ENCODE data around the gene GVQW3.

GVQW3 gene

DNA sequence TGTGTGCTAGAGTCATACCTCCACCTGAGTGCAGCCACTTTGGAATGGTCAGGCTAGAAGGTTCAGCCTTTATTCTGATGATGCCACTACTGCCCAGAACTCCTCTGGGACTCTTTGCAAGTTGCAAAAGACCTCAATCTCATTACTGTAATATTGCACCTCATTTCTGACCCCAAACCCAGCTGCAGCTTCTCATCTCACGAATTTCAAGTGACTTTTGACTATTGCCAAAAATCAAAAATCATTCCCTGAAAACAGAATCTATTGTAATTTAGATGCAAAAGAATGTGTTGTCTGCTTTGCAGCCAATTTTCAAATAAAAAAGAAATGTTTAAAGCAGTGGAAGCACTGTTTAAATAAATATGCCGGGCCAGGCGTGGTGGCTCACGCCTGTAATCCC, 25.2 kb downstream of the GVQW3 start:
- POLR2A ChIA-PET, result no interaction called here
- DNase-seq (ENCODE audit: low read depth, low spot score), result no peak
- H3K4me3 ChIP-seq (ENCODE audit: low read depth, low read length), result no peak overlapping the region
- CTCF ChIA-PET, result no interaction called here
- TF ChIP-seq, protein P1, sequence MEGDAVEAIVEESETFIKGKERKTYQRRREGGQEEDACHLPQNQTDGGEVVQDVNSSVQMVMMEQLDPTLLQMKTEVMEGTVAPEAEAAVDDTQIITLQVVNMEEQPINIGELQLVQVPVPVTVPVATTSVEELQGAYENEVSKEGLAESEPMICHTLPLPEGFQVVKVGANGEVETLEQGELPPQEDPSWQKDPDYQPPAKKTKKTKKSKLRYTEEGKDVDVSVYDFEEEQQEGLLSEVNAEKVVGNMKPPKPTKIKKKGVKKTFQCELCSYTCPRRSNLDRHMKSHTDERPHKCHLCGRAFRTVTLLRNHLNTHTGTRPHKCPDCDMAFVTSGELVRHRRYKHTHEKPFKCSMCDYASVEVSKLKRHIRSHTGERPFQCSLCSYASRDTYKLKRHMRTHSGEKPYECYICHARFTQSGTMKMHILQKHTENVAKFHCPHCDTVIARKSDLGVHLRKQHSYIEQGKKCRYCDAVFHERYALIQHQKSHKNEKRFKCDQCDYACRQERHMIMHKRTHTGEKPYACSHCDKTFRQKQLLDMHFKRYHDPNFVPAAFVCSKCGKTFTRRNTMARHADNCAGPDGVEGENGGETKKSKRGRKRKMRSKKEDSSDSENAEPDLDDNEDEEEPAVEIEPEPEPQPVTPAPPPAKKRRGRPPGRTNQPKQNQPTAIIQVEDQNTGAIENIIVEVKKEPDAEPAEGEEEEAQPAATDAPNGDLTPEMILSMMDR (IDR thresholded peaks at IDR 0.05; ENCODE audit: insufficient read depth, low read length, missing control alignments), result no peak

DNA sequence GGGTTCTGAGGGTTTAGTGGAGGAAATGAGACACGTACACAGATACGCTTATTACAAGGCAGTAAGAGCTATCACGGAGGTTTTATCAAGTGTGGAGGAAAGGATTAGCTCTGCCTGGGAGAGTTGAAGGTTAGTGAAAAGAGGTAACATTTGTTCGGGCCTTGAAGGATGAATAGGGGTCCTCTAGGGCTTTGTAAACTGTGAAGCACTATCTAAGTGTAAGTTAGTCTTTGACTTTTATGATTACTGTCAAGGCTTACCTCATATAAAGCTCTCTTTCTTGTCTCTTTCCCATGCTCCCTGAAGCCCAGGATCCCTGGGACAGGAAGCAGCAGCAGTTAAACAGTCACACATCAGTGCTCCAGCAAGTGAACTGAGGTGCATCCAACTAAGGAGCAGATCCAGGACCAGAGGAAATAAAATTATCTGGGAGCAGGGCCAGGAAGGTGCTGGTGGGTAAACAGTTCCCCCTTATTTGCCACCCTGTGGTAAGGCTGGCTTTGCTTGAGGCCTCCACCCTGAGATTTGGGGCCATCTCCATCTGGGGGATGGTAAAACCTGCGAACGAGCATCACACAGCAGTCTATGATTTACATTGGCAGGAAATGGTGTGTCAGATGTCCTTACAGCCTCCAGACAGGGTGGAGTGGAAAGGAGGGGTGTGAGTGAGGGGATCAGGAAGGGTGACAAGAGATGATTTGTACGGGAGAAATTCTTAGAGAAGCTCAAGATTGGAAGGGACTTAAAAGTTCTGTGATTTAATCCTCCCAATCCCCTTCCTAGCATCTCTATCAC, 27.2 kb downstream of the GVQW3 start:
- TF ChIP-seq, protein P1 (IDR thresholded peaks at IDR 0.05; ENCODE audit: insufficient read depth, low read length, missing control alignments), result no peak
- no peak overlapping the region for H3K4me3 ChIP-seq (ENCODE audit: low read depth, low read length)
- no peak for DNase-seq (ENCODE audit: low read depth, low spot score)
- POLR2A ChIA-PET, result no interaction called here
- CTCF ChIA-PET, result interaction anchor here (1.2 kb wide), 1 partner anchor 11 kb away, joined by 3 read pairs; no protein-coding TSS in a partner anchor

DNA sequence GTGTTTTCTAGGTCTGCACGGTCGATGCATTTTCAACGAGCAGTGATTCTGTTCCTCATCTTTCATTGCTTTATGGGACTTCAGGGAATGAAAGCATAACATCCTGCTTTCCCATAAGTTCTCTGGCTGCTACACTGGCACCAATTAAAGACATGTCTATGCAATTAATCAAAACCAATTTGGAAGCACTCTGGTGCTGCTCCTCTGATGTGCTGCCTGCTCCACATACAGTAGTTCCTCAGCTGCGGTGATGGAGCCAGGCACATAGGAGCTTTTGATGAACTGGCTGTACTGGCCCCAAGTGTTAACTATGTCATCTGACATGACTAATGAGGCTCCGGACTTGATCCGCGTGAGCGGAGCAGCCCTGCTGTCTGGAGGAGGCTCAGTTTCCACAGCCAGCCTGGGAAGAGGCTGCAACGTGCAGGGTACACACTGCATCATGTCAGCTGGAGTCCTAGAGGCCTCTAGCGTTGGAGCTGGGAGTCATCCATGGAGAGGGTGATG, 29.8 kb downstream of the GVQW3 start:
- POLR2A ChIA-PET, result no interaction called here

DNA sequence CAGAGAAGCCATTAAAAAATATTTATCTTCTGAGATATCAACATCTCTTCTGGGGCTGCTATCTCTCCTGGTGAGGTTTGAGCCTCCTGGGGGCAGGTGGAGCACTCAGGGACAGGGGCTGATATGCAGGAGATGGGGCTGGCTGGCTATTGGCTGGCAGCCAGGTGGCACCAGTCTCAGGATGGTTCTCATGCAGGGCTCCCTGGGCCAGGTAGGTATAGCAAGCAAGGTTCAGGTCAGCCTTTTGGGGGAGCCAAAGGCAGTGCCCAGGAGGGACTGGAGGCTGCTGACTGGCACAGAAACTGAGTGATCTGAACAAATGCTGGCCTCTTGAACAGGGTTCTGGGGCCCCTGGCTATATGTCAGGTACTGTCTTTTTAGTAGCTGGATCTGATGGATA, 34.0 kb downstream of the GVQW3 start:
- no peak for DNase-seq (ENCODE audit: low read depth, low spot score)
- H3K4me3 ChIP-seq (ENCODE audit: low read depth, low read length), result no peak overlapping the region
- CTCF ChIA-PET, result no interaction called here
- TF ChIP-seq, protein P1 (IDR thresholded peaks at IDR 0.05; ENCODE audit: insufficient read depth, low read length, missing control alignments), result no peak
- POLR2A ChIA-PET, result no interaction called here

More for the DNA sequence above, 29.8 kb downstream of the GVQW3 start:
- no peak for DNase-seq (ENCODE audit: low read depth, low spot score)
- no peak overlapping the region for H3K4me3 ChIP-seq (ENCODE audit: low read depth, low read length)
- TF ChIP-seq, protein P1 (IDR thresholded peaks at IDR 0.05; ENCODE audit: insufficient read depth, low read length, missing control alignments), result no peak
- CTCF ChIA-PET, result no interaction called here

DNA sequence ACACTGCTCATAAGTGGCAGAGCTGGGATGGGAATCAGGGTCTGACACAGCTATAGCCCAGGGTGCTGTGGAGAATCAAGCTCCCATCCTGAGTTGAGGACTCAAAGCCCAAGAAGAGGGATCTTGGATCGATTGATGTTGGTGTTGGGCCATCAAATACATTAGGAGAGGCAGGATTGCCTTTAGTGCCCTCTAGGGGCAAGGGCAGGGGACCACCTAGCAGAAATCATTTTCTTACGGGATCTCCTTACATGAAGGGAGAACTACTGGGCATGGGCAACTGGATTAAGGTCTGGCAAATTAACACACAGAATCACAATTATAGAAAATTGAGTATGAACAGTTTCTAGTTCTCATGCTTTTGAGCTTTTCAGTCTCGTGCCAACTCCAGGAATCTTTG, 38.8 kb downstream of the GVQW3 start:
- DNase-seq (ENCODE audit: low read depth, low spot score), result no peak
- TF ChIP-seq, protein P1 (IDR thresholded peaks at IDR 0.05; ENCODE audit: insufficient read depth, low read length, missing control alignments), result no peak
- no peak overlapping the region for H3K4me3 ChIP-seq (ENCODE audit: low read depth, low read length)
- CTCF ChIA-PET, result interaction anchor here (1.1 to 1.2 kb wide), 2 partner anchors 11 to 29 kb away, joined by 3 read pairs; no protein-coding TSS in a partner anchor
- POLR2A ChIA-PET, result no interaction called here

DNA sequence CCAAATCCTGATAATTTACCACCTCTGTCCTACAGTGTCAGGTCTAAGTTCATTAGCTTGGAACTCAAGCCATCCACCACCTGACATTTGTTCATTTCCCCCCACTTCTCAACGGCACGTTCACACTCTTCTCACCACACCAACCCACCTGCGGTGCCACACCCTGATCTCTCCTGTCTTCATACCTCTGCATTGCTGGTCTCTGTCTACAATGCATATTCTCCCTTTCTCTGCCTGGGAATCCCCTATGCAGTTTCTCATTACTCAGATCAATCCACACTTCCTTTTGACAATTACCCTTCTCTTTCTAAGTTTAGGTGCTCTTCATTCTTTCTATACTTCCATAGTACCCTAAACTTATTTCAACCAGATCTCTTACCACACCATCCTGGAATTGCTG, 43.3 kb downstream of the GVQW3 start:
- H3K4me3 ChIP-seq (ENCODE audit: low read depth, low read length), result no peak overlapping the region
- ChIA-PET POLR2A (no interaction called here), CTCF (interaction anchor here (0.9 kb wide), 1 partner anchor 12 kb away, joined by 3 read pairs; no protein-coding TSS in a partner anchor)
- no peak for DNase-seq (ENCODE audit: low read depth, low spot score)
- TF ChIP-seq, protein P1 (IDR thresholded peaks at IDR 0.05; ENCODE audit: insufficient read depth, low read length, missing control alignments), result no peak
